ENCODE data around the gene SLC22A5. TPM values are rescaled to one million over a fixed set of nuclear protein-coding genes. Genes with fewer than 3 reads are reported as not detected.

SLC22A5 gene
- total and polyA plus RNA-seq, 9 of the 15 experiments (the other 6 are each of a cell fraction or from before 2014, with no cell fraction given) = 3.0 to 16.6 (median 8.3) TPM

DNA sequence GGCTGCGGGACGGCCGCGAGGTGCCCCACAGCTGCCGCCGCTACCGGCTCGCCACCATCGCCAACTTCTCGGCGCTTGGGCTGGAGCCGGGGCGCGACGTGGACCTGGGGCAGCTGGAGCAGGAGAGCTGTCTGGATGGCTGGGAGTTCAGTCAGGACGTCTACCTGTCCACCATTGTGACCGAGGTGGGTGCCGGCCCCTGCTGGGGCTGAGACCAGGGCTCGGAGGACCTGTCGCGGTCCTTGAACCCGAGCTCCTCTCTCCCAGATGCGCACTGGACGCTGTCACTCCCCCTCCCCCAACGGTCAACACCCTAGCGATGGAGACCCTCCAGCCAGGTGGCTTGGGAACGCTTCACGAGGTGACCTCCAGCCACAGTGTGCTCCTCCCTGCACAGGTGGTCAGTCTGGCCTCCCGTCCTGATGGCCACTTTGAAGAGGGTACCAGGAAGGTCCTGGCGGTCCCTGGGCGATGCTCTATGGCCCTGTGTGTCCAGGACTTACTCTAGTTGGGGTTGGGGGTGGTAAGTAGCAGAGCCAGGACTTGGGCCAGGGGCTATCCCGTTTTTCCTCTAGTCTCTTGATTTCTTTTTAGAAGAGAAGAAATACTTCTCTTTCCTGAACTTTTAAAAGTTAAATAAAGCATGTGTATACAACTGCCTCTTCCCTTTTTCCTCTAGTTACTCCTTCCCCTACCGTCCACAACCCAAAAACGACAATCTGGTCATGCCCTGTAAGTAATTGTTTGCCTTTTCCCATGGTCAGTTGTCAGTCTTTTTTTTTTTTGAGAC, 866 bp downstream of the SLC22A5 start (continued):
- 0 out of 2 replicates have a peak, but pooled peaks have one; percentile 13 for TF ChIP-seq ZNF282 (CRISPR knock-in tag; IDR thresholded peaks at IDR 0.05)
- TF ChIP-seq ARID4B (CRISPR knock-in tag; IDR thresholded peaks at IDR 0.05) = peak; percentile 60; the same call in 1 of the 2 replicates
- no peak for TF ChIP-seq KDM4B (IDR thresholded peaks at IDR 0.05; ENCODE audit: borderline replicate concordance in 2 of 2, low read depth in 1 of 2)
- TF ChIP-seq HCFC1 (IDR thresholded peaks at IDR 0.05; ENCODE audit: low read depth, low read length) = no peak
- no peak for TF ChIP-seq PHF20 (IDR thresholded peaks at IDR 0.05; ENCODE audit: partially characterized antibody)
- TF ChIP-seq RB1 (IDR thresholded peaks at IDR 0.05; ENCODE audit: low read depth) = no peak
- TF ChIP-seq TAF7 (tag; IDR thresholded peaks at IDR 0.05) = no peak
- no peak for TF ChIP-seq NR4A1 (CRISPR knock-in tag; IDR thresholded peaks at IDR 0.05)
- TF ChIP-seq NR4A1 (tag; IDR thresholded peaks at IDR 0.05) = no peak
- no peak for TF ChIP-seq MCM5 (IDR thresholded peaks at IDR 0.05; ENCODE audit: low read depth)
- 0 out of 4 replicates have a peak, but pooled peaks of 1 of the 2 experiments have one; percentile 19 for TF ChIP-seq MLLT1 (IDR thresholded peaks at IDR 0.05)
